SK-N-SH treated with all-trans-retinoic acid at 6 μM for 48 hours (cell line): Measurements from ENCODE around the gene WFDC1.

ENCODE experiments used
- ATAC-seq: fragments of 200-7000 bp; cut with Tn5 transposase; 3 replicates; pipeline ENCODE4 v1.9.1; 2020; ENCODE audit warnings: mild to moderate bottlenecking, moderate library complexity
- ARNTL ChIP-seq: fragments of 450-650 bp; formaldehyde crosslinking; IDR thresholded peaks from 2 replicates; pipeline ENCODE4 v1.5.0; 2020; ENCODE audit warnings: low read depth, mild to moderate bottlenecking, moderate library complexity, borderline replicate concordance
- BACH2 ChIP-seq: fragments of 250-450 bp; sonication (Bioruptor Pico); IDR thresholded peaks from 2 replicates; pipeline ENCODE4 v1.9.0; 2021; ENCODE audit warnings: mild to moderate bottlenecking, borderline replicate concordance
- CSDC2 ChIP-seq: fragments of 250-450 bp; sonication (Bioruptor Pico); IDR thresholded peaks from 2 replicates; pipeline ENCODE4 v1.5.0; 2020; ENCODE audit warnings: mild to moderate bottlenecking, moderate library complexity
- CSRNP3 ChIP-seq: fragments of 250-450 bp; sonication (Bioruptor Pico); IDR thresholded peaks from 2 replicates; pipeline ENCODE4 v1.5.1; 2021; ENCODE audit warnings: mild to moderate bottlenecking, moderate library complexity
- ESRRG ChIP-seq: fragments of 250-450 bp; sonication (Bioruptor Pico); IDR thresholded peaks from 2 replicates; pipeline ENCODE4 v1.6.1; 2021; ENCODE audit warnings: mild to moderate bottlenecking
- GLIS3 ChIP-seq: fragments of 250-450 bp; sonication (Bioruptor Pico); IDR thresholded peaks from 2 replicates; pipeline ENCODE4 v1.5.0; 2020; ENCODE audit warnings: mild to moderate bottlenecking, moderate library complexity
- ISL1 ChIP-seq: fragments of 250-450 bp; sonication (Bioruptor Pico); IDR thresholded peaks from 2 replicates; pipeline ENCODE4 v2.1.2; 2022; ENCODE audit warnings: mild to moderate bottlenecking, moderate library complexity
- OSR1 ChIP-seq: fragments of 250-450 bp; sonication (Bioruptor Pico); IDR thresholded peaks from 2 replicates; pipeline ENCODE4 v1.8.0; 2022; ENCODE audit warnings: moderate library complexity, mild to moderate bottlenecking, inconsistent platforms
- PATZ1 ChIP-seq: fragments of 250-450 bp; sonication (Bioruptor Pico); IDR thresholded peaks from 2 replicates; pipeline ENCODE4 v1.8.0; 2020; ENCODE audit warnings: mild to moderate bottlenecking, moderate library complexity, borderline replicate concordance
- POU6F1 ChIP-seq: fragments of 250-450 bp; sonication (Bioruptor Pico); IDR thresholded peaks from 2 replicates; pipeline ENCODE4 v1.8.0; 2021; ENCODE audit warnings: low read depth, mild to moderate bottlenecking, moderate library complexity, borderline replicate concordance
- PPARA ChIP-seq: fragments of 250-450 bp; sonication (Bioruptor Pico); IDR thresholded peaks from 2 replicates; pipeline ENCODE4 v1.5.0; 2020; ENCODE audit warnings: mild to moderate bottlenecking, borderline replicate concordance
- RARB ChIP-seq: fragments of 250-450 bp; sonication (Bioruptor Pico); IDR thresholded peaks from 2 replicates; pipeline ENCODE4 v1.8.0; 2021; ENCODE audit warnings: mild to moderate bottlenecking, moderate library complexity
- SNAI2 ChIP-seq: fragments of 250-450 bp; sonication (Bioruptor Pico); IDR thresholded peaks from 2 replicates; pipeline ENCODE4 v1.5.0; 2020; ENCODE audit warnings: mild to moderate bottlenecking, moderate library complexity
- TCF4 ChIP-seq: fragments of 250-450 bp; sonication (Bioruptor Pico); IDR thresholded peaks from 2 replicates; pipeline ENCODE4 v1.8.0; 2021; ENCODE audit warnings: mild to moderate bottlenecking, moderate library complexity, borderline replicate concordance
- TSHZ2 ChIP-seq: fragments of 250-450 bp; sonication (Bioruptor Pico); IDR thresholded peaks from 2 replicates; pipeline ENCODE4 v1.5.0; 2020; ENCODE audit warnings: mild to moderate bottlenecking, moderate library complexity
- ZC3H10 ChIP-seq: fragments of 250-450 bp; sonication (Bioruptor Pico); IDR thresholded peaks from 2 replicates; pipeline ENCODE4 v1.5.1; 2021; ENCODE audit warnings: mild to moderate bottlenecking, moderate library complexity
- ZFP30 ChIP-seq: fragments of 450-650 bp; formaldehyde crosslinking; IDR thresholded peaks from 2 replicates; pipeline ENCODE4 v1.5.0; 2022; ENCODE audit warnings: mild to moderate bottlenecking, moderate library complexity
- ZNF565 ChIP-seq: fragments of 450-650 bp; formaldehyde crosslinking; conservative IDR thresholded peaks from 2 replicates; pipeline ENCODE4 v1.5.0; 2020; ENCODE audit warnings: low read depth, mild to moderate bottlenecking, moderate library complexity
- ZNF70 ChIP-seq: fragments of 450-650 bp; formaldehyde crosslinking; IDR thresholded peaks from 2 replicates; pipeline ENCODE4 v1.5.0; 2020; ENCODE audit warnings: mild to moderate bottlenecking, moderate library complexity
- ZNF8 ChIP-seq: fragments of 450-650 bp; formaldehyde crosslinking; IDR thresholded peaks from 2 replicates; pipeline ENCODE4 v1.5.0; 2020; ENCODE audit warnings: mild to moderate bottlenecking, moderate library complexity

The WFDC1 gene

GRCh38 chr16:84277244-84277823 lies 17.3 kb upstream of the WFDC1 start:
- no peak for TF ChIP-seq PPARA (CRISPR knock-in tag)
- TF ChIP-seq CSRNP3 (CRISPR knock-in tag), result no peak
- no peak for TF ChIP-seq BACH2 (CRISPR knock-in tag)
- no peak for TF ChIP-seq ZNF70 (CRISPR knock-in tag)
- no peak for TF ChIP-seq OSR1 (CRISPR knock-in tag)
- TF ChIP-seq ZNF565 (CRISPR knock-in tag), result no peak
- no peak for TF ChIP-seq SNAI2 (CRISPR knock-in tag)
- no peak for TF ChIP-seq ARNTL (CRISPR knock-in tag)
- no peak for TF ChIP-seq PATZ1 (CRISPR knock-in tag)
- TF ChIP-seq RARB (CRISPR knock-in tag), result no peak
- no peak for TF ChIP-seq POU6F1
- no peak for TF ChIP-seq TCF4
- no peak for TF ChIP-seq ZFP30 (CRISPR knock-in tag)
- TF ChIP-seq CSDC2 (CRISPR knock-in tag), result no peak
- TF ChIP-seq GLIS3 (CRISPR knock-in tag), result no peak
- TF ChIP-seq ZNF8 (CRISPR knock-in tag), result no peak
- TF ChIP-seq TSHZ2 (CRISPR knock-in tag), result no peak
- no peak for TF ChIP-seq ISL1 (CRISPR knock-in tag)
- TF ChIP-seq ZC3H10 (CRISPR knock-in tag), result no peak
- peak; percentile 95 for ATAC-seq

GRCh38 chr16:84278333-84278732 lies 16.3 kb upstream of the WFDC1 start:
- TF ChIP-seq TCF4 (no peak), RARB (CRISPR knock-in tag) (no peak), TSHZ2 (CRISPR knock-in tag) (no peak), ZNF70 (CRISPR knock-in tag) (no peak), SNAI2 (CRISPR knock-in tag) (no peak), GLIS3 (CRISPR knock-in tag) (no peak), ESRRG (CRISPR knock-in tag) (no peak), PPARA (CRISPR knock-in tag) (no peak), CSDC2 (CRISPR knock-in tag) (no peak)
- no peak for ATAC-seq
